HTERT RPE-1 (cell line): ENCODE data around the gene IQCN.
"Not testable (repeated sequence)": the region's sequence is repeated elsewhere in the genome, so short reads cannot be mapped to it uniquely, and the experiment has no call there.

Experiments
- in situ Hi-C: fragments of 300-500 bp; cut with MboI; formaldehyde crosslinking; loops from 4 replicates; pipeline ENCODE4 v1.14.3; 2020; ENCODE audit warnings: low sequenced_read_pairs

The IQCN gene

GRCh38 chr19:18218600-18218999, 55.7 kb downstream of the IQCN start:
- in situ Hi-C loops, result no loop called here

GRCh38 chr19:18218159-18218558, 56.1 kb downstream of the IQCN start:
- in situ Hi-C loops, result no loop called here

GRCh38 chr19:18216789-18217188, 57.5 kb downstream of the IQCN start:
- in situ Hi-C loops, result no loop called here

- in situ Hi-C loops, result no loop called here
Measured at GRCh38 chr19:18214779-18215433, 59.3 kb downstream of the IQCN start.

- in situ Hi-C loops, result no loop called here
Measured at GRCh38 chr19:18211683-18212082, 62.6 kb downstream of the IQCN start.

GRCh38 chr19:18209912-18210311, 64.3 kb downstream of the IQCN start:
- in situ Hi-C loops, result not testable (repeated sequence)

GRCh38 chr19:18208098-18208951, 65.9 kb downstream of the IQCN start:
- in situ Hi-C loops, result no loop called here
